Measurements from ENCODE around the gene EVL. TPM values are rescaled to one million over a fixed set of nuclear protein-coding genes. Genes with fewer than 3 reads are reported as not detected.

The EVL gene
- total RNA-seq, 3 donors from 2014 or later = 32.0 to 42.8 (median 36.0) TPM

GRCh38 chr14:100070310-100070709, 5.1 kb downstream of the EVL start:
- H3K4me3 ChIP-seq = no peak overlapping the region
- H3K9me3 ChIP-seq = no peaks in the 10 kb centered on the region
- peaks cover 3% of the 10 kb centered on the region for H3K4me1 ChIP-seq (ENCODE audit: low read depth)
- no peak for TF ChIP-seq CTCF (IDR thresholded peaks at IDR 0.05)
- ATAC-seq = no peak
- no peaks in the 10 kb centered on the region for H3K36me3 ChIP-seq (ENCODE audit: low read depth)
- intact Hi-C loops (cut with DNase I, micrococcal nuclease) = no loop called here
- DNase-seq = no peak

DNA sequence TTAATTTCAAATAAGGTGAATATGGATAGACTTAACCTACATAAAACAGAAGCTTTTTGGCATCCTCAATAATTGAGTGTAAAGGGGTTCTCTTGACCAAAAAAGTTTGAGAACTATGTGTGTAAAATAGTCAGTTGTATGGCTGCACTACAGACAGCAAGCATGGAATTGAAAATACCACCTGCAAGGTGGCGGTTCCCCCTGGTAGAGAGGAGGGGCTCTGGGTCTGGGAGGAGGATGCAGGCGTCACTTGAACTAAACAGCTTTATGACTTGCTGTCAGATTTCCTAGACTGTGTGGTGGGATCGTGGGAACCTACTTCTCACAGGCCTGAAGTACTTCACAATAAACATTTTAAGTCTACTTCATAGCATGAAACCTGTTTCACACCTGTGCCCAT, 6.3 kb downstream of the EVL start:
- DNase-seq = no peak

GRCh38 chr14:100072783-100073346, 7.6 kb downstream of the EVL start:
- TF ChIP-seq CTCF (IDR thresholded peaks at IDR 0.05) = no peak
- ATAC-seq (peak; percentile 73), DNase-seq (peak; percentile 68 to 80 (median 77))
- peaks cover 4% of the 10 kb centered on the region for H3K4me1 ChIP-seq (ENCODE audit: low read depth)
- no peaks in the 10 kb centered on the region for H3K36me3 ChIP-seq (ENCODE audit: low read depth)
- H3K9me3 ChIP-seq = no peaks in the 10 kb centered on the region
- no peak overlapping the region for H3K4me3 ChIP-seq
- intact Hi-C loops (cut with DNase I, micrococcal nuclease) = no loop called here

More for the DNA sequence above, 6.3 kb downstream of the EVL start:
- Histone ChIP-seq H3K36me3 (ENCODE audit: low read depth) (no peaks in the 10 kb centered on the region), H3K4me1 (ENCODE audit: low read depth) (peaks cover 4% of the 10 kb centered on the region), H3K9me3 (no peaks in the 10 kb centered on the region), H3K4me3 (no peak overlapping the region)
- ATAC-seq = no peak
- intact Hi-C loops (cut with DNase I, micrococcal nuclease) = no loop called here
- TF ChIP-seq CTCF (IDR thresholded peaks at IDR 0.05) = no peak

GRCh38 chr14:100073576-100074430, 8.6 kb downstream of the EVL start:
- Histone ChIP-seq H3K4me1 (ENCODE audit: low read depth) (peaks cover 4% of the 10 kb centered on the region), H3K9me3 (no peaks in the 10 kb centered on the region), H3K36me3 (ENCODE audit: low read depth) (no peaks in the 10 kb centered on the region), H3K4me3 (no peak overlapping the region)
- TF ChIP-seq CTCF (IDR thresholded peaks at IDR 0.05) = no peak
- ATAC-seq = no peak
- DNase-seq = no peak
- intact Hi-C loops (cut with DNase I, micrococcal nuclease) = no loop called here

GRCh38 chr14:100074431-100075100, 9.3 kb downstream of the EVL start:
- ATAC-seq = no peak
- TF ChIP-seq CTCF (IDR thresholded peaks at IDR 0.05) = no peak
- H3K9me3 ChIP-seq = no peaks in the 10 kb centered on the region
- DNase-seq = no peak
- no peaks in the 10 kb centered on the region for H3K36me3 ChIP-seq (ENCODE audit: low read depth)
- H3K4me3 ChIP-seq = no peak overlapping the region
- H3K4me1 ChIP-seq (ENCODE audit: low read depth) = peaks cover 4% of the 10 kb centered on the region
- intact Hi-C loops (cut with DNase I, micrococcal nuclease) = no loop called here
